ENCODE results near the gene KRT77.

DNA sequence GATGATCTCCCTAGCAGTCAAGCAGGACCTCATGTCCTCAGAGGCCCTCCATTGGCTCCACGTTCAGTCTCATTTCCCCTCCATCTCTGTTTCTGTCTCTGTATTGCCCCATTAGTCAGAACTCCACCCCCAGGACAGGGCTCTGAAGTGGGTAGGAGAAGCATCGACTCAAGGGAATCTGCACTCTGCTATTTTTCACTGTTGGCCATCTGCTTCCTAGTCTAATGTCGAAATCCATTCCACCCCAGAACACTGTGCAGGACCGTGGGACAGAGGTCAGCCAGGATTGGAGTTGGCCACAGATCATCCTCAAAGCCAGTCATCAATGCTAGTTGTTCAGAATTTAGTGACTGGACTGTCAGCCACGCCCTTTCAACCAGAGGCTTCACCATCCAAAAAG, 10.1 kb downstream of the KRT77 start:
- TF ChIP-seq GLIS3 (CRISPR knock-in tag; IDR thresholded peaks at IDR 0.05) = no peak
- TF ChIP-seq ZNF70 (CRISPR knock-in tag; IDR thresholded peaks at IDR 0.05) = no peak
- no peak for TF ChIP-seq ZNF8 (CRISPR knock-in tag; IDR thresholded peaks at IDR 0.05)

Measured in SK-N-SH treated with all-trans-retinoic acid at 6 μM for 48 hours (cell line).